NCI-H128 (cell line): ENCODE measurements around the gene ANKRD13D.

Source experiments
- DNase-seq: peaks from one replicate; lab custom pipeline; 2025; ENCODE audit not compliant: unreplicated experiment; lab: John Stamatoyannopoulos, UW

Gene ANKRD13D

DNA sequence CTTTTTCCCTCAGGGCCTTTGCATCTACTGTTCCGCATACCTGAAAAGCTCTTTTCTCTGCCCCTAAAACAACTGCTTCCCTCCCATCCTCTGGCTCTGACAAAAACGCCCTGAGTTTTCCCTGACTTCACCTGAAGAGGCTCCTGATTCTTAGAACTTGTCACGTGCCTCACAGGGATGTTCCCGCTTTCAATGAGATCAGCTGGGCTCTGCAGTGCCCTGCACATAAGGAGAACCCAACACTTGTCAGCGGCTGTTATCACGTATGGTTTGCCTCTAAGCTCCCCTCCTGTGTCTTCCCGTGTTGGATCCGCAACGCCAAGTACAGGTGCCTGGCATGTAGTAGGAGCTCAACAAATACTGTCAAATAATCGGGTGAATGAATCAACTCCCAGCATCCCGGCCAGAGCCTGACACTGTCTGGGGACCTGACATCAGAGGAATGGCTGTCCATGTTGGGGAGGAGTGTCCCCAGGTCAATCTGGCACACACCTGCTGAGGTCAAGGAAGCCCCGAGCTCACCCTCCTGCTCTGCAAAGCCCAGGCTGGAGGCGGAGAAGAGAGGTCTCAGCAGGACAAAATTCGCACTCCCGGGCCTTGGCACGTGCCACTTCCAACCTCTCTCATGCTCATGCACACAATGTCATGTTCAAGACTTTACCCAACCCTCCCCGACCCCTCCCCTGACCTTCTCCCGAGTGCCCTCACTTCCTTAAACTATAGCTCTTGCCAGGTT is 27.0 kb upstream of the ANKRD13D start:
- DNase-seq: no peak

DNA sequence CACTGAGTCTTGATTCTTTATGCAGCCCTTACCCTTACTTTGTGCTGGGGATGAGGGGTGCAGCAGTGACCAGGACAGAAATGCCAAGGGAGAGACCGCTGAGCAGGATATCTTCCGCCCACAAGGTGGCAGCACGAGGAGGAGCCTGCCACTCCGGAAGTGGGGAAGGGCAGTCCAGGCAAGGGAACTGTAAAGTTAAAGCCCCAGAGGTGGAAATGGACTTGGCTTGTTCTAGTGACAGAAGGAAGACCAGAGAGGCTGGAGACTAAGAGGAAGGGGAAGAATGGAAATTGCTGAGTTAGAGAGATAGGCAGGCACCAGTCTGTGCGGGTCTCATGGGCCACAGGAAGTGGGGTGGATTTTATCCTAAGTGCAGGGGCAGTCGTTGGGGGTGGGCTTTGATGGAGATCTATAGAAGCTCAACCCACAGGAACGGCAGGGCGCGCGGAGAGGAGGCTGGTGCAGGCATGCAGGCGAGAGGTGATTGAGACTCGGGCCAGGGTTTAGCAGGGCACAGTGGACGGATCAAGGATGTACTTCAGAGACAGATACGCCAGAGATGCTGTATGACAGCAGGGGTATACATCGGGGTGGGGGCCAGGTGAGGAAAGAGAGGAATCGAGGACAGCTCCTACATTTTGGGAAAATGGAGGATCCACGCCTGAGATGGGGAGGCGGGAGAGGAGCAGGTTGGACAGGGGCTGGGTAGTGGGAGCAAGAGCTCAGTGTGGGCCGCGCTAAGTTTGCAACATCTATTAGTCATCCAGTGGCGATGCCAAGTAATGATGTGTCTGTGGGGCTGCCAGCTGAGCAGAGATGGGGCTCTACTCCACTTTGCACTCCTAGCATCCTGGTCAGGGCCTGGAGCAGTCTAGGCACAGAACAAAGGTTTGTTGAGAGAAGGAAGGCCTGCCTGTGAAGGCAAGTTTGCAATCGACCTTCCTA is 26.1 kb upstream of the ANKRD13D start:
- peak; percentile 40 for DNase-seq

DNA sequence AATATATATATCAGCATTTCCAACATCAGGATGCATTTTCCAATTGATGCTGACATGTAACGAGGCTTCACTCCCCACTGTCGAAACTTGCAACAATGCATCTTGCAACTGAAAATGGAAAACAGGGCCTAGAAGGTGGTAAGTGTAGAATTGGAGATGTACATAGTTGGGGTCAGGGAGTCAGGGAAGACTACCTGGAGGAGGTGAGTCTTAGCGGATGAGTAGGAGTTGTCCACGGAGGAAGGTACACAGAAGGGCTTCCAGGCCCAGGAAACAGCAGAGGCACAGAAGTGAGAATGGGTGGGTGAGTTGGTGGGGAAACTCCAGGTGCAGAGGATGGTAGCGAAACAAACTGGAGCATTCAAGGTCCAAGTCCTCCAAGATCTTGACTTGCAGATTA is 24.8 kb upstream of the ANKRD13D start:
- DNase-seq: no peak

DNA sequence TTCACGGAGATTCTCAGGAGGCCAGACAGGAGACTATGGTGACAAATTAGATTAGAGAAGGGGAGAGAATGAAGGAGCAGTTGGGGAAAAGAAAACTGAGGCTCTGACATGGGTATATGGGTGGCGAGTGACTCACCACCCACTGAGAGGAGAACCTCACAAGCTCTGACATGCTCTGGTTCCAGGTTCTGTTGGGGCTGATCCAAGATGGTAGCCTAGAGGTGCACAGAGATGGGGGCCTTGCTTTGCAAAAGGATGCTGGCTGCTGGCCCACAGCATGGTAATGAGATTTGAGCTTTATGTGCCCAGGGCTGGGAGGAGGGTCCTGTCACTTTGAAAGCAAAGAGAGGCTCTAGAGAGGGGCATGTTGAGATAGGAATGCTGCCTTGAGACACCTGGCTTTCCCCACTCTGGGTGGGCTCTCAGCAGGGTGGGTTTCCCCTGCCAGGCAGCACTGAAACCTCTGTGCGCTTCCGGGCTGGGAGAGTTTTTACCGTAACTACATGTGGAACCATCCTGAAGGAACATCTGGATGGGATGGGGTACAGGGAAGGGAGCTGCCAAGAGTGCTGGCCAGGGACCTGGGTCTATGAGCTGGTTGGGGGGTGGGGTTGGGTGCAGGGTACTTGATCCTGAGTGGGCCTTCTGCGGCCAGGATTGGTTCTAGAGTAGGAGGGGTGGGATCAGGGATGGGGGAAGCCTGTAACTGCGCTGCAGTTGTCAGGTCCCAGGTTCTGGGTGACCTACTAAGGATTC is 24.0 kb upstream of the ANKRD13D start:
- DNase-seq: no peak

- DNase-seq: peak; percentile 16
These were observed 23.3 kb upstream of the ANKRD13D start for GRCh38 chr11:67265633-67266448.

DNA sequence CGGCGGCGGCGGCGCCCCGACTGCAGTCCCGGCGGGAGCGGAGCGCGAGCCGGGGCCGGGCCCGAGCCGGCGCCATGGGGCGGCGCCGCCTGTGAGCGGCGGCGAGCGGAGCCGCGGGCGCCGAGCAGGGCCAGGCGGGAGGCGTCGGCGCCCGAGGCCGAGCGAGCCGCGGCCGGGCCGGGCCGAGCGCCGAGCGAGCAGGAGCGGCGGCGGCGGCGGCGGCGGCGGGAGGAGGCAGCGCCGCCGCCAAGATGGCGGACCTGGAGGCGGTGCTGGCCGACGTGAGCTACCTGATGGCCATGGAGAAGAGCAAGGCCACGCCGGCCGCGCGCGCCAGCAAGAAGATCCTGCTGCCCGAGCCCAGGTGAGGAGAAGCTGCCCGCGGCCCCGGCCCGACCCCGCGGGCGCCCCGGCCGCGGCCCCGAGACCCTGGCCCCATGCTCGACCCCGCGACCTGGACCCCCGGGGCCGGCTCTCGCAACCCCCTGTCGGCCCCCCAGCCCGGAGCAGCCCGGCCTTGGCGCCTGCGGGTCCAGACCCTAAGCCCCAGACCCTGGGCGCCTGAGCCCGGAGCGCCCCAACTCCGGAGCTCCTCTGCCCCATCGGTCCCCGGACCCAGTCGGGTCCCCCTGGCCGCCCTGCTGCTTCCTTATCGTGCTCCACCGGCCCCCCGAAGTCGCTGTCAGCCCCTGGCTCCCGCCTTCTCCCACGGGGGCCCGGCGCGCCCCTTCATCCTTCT is 22.5 kb upstream of the ANKRD13D start, which contains the start of gene GRK2:
Gene GRK2, plus strand, starts transcription at position 25 of the 739 bp plus-strand sequence. Its CDS starts 227 bp downstream, at position 252.
- peak; percentile 13 for DNase-seq

DNA sequence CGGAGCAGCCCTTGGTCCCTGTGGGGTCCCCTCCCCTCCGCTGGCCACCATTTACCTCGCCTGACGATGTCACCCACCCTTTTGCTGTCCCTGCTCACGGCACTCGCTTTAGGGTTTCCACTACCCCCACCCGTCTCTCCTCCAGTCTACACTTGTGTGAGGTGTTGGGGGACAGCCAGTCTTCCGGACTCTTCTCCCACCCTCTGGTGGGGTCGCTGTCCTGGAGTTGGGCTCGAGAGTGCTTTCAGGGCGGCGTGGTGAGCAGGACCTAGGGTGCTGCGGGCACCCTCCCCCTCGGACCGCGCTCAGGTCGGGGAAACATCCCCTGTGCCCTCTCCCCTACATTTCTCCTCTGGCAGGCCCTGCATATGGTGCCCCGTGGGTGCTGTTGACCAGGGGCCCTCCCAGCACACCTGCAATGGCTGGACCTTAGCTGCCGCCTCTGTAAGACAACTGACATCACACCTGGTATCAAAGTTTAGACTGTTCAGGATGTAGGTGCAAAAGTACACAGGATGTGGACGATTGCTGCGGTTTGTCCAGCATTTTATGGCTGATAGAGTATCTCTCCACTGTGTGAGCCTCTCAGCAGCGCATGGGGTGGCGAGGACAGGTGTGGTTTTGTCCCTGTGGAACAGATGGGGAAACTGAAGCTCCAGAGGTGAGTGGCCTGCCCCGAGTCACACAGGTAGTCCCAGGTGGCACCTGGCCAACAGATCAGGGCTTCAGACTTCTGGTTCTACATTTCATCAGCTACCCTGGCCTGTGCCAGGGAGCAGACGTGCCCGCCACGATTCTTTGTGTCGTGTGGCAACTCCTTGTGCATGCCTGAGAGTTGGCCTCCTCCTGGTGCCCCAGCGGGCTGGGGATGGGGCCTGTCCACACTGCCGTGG is 21.7 kb upstream of the ANKRD13D start:
- DNase-seq: no peak

DNA sequence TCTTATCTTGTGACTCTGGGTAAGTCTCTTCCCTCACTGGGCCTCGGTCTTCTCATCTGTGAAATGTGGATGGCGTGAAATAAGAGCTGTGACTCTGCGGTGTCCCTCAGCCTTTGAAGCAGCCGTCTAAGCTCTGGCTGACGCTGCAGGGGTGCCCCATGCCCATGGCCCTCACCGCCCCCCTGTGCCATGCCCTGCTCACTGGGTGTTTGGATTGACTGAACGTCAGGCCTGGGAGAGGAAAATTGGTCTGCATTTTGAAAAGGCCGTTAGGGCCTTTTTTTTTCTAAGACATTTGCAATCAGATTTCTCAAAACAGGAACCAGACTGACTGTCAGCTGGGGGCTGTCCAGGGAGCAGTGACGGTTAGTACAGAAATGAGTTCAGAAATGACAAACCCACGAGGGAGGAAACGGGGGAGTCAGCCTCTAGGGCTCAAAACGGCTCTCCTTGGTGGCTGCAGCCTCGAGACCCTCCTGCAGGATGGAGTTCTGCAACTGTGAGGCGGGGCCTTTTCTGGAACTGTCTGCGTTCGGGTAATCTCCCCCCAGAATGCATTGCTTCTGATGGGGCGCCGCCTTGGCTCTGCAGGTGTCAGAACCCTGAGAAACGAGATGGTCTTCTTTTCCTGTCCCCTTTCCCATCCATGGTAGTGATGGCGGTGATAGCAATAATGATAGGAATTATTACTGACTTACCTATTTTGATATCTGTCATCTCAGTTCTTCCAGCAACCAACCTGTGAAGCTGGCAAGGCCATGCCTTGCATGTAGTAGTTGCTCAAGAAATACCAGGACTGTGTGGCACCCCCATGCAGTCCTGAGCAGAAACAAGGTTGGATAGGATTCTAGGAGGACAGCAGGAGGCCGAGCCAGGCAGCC is 20.8 kb upstream of the ANKRD13D start:
- DNase-seq: no peak

- no peak for DNase-seq
These were observed 20.2 kb upstream of the ANKRD13D start for GRCh38 chr11:67268962-67269268.

GRCh38 chr11:67269401-67270255 is 19.5 kb upstream of the ANKRD13D start:
- no peak for DNase-seq

DNA sequence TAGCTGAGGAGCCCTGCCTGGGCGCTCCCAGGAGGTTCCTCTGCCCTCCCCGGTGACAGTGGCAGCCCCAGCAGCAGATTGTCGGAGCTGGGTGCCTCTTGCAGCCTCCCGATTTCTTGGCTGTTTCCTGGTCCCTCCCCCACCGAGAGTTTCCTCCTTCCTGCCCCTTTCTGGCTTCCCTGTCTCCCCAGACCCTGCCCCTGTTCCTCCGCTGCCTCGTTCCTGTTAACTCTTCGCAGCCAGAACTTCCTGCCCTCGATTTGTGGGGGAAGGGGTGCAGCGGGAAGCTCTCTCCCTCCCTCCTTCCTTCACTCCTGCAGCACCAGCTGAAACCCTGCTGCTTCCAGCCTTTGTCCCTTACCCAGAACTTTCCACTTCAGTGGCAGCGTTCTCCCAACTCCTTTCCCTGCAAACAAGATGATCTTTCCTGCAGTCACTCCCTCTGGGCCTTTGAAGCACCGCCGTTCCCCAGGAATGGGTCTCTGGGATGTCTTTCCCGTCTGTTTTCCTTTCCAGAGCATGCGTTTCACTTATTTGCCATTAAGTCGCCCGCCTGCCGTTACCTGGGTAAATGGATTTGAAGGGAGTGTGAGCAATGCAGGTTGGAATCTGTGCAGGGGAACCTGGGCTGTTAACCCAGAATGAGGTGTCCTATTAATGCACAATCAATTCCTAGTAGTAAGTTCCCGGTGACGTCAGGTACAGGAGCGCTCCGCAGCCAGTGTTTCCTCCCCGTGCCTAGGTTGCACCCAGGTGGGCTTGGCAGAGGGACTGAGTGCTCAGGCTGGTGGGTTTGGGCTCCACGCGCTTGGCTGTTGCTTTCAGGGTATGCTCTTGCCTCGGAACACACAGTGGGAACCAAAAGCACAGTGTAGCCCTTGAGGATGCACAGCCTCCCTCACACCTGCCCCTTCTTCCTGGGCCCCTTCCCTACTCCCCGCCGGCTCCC is 18.6 kb upstream of the ANKRD13D start:
- no peak for DNase-seq

GRCh38 chr11:67271205-67271540 is 17.9 kb upstream of the ANKRD13D start:
- DNase-seq: no peak

DNA sequence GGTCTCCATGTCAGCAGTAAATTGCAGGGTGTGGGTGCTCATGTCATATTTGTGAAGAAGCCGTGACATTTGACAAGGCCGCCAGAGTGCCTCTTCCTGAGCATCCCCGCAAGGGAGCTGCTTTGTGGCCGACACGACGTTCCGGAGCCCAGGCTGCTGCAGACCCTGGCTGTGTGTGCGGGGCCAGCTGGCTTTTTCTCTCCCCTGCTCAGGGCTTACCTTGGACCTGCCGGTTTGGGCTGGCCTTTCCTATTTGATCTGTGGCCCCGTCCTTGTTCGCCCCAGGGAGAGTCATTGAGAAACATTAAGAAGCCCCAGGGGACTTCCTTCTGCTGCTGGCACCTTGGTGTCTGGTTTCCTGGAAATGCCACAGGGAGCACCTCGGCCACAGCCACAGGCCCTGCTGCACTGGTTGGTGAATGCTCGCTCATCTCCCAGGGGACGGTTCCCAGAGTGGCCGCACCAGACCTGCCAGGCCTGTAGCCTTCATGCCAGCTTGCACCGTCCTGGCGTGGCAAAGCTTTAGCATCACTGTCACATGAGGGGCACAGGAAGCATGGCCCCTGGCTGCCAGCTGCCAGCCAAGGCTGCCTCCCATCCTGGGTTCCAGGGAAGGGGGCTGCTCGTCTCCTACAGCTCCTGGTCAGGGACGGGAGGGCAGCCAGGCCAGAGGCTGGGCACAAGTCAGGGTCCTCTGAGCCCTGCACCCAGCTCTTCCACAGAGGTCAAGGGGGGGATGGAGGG is 17.4 kb upstream of the ANKRD13D start:
- DNase-seq: no peak

DNA sequence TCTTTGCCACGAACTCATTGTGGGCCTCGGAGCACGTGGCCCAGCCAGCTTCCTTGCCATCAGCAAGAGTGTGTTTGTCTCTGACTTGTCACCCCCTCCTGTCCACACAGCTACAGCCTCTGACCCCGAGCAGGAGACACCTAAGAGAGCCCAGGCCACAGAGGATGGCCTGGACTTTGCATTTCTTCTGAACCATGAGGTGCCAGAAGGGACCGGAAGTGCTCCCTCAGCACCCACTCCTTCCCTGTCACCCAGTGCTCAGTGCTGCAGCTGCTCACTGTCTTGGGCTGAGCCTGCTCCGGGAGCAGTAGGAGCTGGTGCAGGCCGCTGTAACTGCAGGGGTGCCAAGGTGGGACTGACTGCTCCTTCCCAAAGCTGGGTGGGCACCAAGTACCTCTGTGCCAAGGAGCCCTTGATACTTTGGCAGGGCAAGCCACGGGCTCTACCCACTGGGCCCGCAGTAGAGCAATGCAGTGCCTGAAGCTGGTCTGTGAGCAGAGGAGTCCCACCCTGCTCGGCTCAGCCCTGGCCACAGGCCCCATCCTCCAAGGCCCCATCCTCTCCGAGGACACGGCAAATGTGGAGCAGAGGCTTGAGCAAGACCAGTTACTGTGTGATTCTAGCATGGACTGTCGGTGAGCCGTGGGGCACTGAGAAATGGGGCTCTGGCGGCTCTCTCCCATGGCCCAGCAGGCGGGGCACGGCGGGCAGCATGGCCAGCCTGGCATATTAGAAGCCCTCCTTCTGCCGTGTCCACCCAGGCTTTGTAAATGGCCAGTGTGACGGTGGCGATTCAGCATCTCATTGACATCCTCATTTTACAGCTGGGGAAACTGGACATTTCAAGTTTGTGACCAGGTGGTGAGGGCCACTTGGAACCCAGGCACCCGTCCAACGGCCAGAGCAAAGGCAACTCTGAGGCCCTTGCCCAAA is 16.5 kb upstream of the ANKRD13D start:
- DNase-seq: no peak
